KMS-11 (cell line): Measurements from ENCODE around the gene SOX5.
"Not testable (repeated sequence)": the region's sequence is repeated elsewhere in the genome, so short reads cannot be mapped to it uniquely, and the experiment has no call there.

Source experiments
- H2AFZ ChIP-seq: fragments of 200-600 bp; sonication (generic); 2 replicates; pipeline ENCODE4 v1.6.1; 2016; ENCODE audit warnings: antibody characterized with exemption, mixed run types, low read depth
- H3K27ac ChIP-seq: fragments of 200-600 bp; sonication (generic); 2 replicates; pipeline ENCODE4 v1.6.1; 2016; ENCODE audit warnings: mild to moderate bottlenecking, mixed run types
- H3K27me3 ChIP-seq: fragments of 200-600 bp; sonication (generic); 2 replicates; pipeline ENCODE4 v1.6.1; 2017; ENCODE audit warnings: mild to moderate bottlenecking, low read depth, mixed run types, moderate library complexity; ENCODE audit not compliant: insufficient read depth
- H3K36me3 ChIP-seq: fragments of 200-600 bp; sonication (generic); 2 replicates; pipeline ENCODE4 v1.6.1; 2017; ENCODE audit warnings: mild to moderate bottlenecking, mixed run types; ENCODE audit not compliant: insufficient read depth
- H3K4me1 ChIP-seq: fragments of 200-600 bp; sonication (generic); 2 replicates; pipeline ENCODE4 v1.6.1; 2016; ENCODE audit warnings: mild to moderate bottlenecking, low read depth, mixed run types; ENCODE audit not compliant: poor library complexity, severe bottlenecking
- H3K4me2 ChIP-seq: fragments of 200-600 bp; sonication (generic); 2 replicates; pipeline ENCODE4 v1.7.0; 2016; ENCODE audit warnings: mild to moderate bottlenecking, mixed run types
- H3K4me3 ChIP-seq: fragments of 200-600 bp; sonication (generic); IDR thresholded peaks from 2 replicates; pipeline ENCODE4 v1.6.1; 2017; ENCODE audit warnings: low read depth, low read length, mixed read lengths; ENCODE audit not compliant: insufficient read depth
- H3K79me2 ChIP-seq: fragments of 200-600 bp; sonication (generic); 2 replicates; pipeline ENCODE4 v1.6.1; 2016; ENCODE audit warnings: low read depth, mixed run types; ENCODE audit not compliant: insufficient read depth
- H3K9ac ChIP-seq: fragments of 200-600 bp; sonication (generic); 2 replicates; pipeline ENCODE4 v1.6.1; 2016; ENCODE audit warnings: mild to moderate bottlenecking, mixed run types
- H4K20me1 ChIP-seq: fragments of 200-600 bp; sonication (generic); 2 replicates; pipeline ENCODE4 v1.6.1; 2016; ENCODE audit warnings: mild to moderate bottlenecking, mixed run types; ENCODE audit not compliant: insufficient read depth
- TF ChIP-seq, protein P1 (sequence below): fragments of 200-600 bp; sonication (generic); conservative IDR thresholded peaks from 2 replicates; pipeline ENCODE4 v1.6.1; 2017; ENCODE audit warnings: low read depth, mild to moderate bottlenecking, antibody characterized with exemption, low read length, moderate library complexity, mixed read lengths

The SOX5 gene

DNA sequence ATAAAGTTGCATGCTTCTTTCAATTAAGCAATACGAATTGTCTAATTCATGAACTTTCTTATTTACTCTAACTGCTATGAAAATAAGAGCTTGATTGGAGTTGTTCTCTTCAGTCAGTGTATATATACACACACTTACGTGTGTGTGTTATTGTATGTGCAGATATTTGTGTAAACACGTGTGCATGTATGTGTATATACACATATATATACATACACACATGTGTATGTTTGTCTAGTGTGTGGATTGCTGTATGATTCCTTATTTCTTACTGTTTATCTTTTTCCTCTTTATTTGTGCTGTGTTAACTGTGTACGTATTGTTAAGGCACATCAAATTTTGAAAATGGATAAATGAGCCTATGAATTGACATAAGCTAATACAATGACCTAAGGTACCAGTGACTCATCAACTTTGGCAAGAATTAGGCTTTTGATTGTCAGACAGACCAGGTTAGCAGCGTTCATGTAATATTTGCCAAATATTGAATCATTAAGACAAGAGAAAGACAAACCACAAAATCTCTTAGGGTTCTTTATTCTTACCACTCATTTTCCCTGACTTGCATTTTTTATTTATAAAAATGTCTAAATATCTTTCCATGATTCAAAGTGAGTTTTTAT, 423.9 kb downstream of the SOX5 start:
- TF ChIP-seq, protein P1, sequence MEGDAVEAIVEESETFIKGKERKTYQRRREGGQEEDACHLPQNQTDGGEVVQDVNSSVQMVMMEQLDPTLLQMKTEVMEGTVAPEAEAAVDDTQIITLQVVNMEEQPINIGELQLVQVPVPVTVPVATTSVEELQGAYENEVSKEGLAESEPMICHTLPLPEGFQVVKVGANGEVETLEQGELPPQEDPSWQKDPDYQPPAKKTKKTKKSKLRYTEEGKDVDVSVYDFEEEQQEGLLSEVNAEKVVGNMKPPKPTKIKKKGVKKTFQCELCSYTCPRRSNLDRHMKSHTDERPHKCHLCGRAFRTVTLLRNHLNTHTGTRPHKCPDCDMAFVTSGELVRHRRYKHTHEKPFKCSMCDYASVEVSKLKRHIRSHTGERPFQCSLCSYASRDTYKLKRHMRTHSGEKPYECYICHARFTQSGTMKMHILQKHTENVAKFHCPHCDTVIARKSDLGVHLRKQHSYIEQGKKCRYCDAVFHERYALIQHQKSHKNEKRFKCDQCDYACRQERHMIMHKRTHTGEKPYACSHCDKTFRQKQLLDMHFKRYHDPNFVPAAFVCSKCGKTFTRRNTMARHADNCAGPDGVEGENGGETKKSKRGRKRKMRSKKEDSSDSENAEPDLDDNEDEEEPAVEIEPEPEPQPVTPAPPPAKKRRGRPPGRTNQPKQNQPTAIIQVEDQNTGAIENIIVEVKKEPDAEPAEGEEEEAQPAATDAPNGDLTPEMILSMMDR = no peak
- Histone ChIP-seq H3K27me3 (no peaks in the 10 kb centered on the region), H3K36me3 (no peaks in the 10 kb centered on the region), H2AFZ (no peak overlapping the region), H3K4me1 (no peaks in the 10 kb centered on the region), H3K27ac (no peak overlapping the region), H3K4me3 (no peak overlapping the region), H3K9ac (no peak overlapping the region), H3K79me2 (no peaks in the 10 kb centered on the region), H3K4me2 (no peak overlapping the region), H4K20me1 (no peaks in the 10 kb centered on the region)

DNA sequence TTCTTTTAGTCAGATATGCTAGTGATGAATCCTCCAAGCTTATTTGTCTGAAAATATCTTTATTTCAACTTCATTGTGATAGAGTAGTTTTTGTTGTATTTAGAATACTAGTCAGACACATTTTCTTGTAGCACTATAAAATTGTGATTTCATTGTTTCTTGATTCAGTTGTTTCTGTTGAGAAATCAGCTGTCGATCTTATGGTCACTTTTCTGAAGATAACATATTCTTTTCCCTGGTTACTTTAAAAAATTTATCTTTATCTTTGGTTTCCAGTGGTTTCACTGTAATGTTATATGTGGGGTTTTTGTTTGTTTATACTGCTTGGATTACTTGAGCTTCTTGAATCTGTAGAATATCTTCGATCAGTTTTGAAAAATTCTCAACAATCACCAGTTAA, 426.1 kb downstream of the SOX5 start:
- H3K27ac ChIP-seq = no peak overlapping the region
- H3K36me3 ChIP-seq = no peaks in the 10 kb centered on the region
- no peak overlapping the region for H3K9ac ChIP-seq
- H3K4me2 ChIP-seq = no peak overlapping the region
- no peaks in the 10 kb centered on the region for H3K4me1 ChIP-seq
- H3K4me3 ChIP-seq = no peak overlapping the region
- H2AFZ ChIP-seq = no peak overlapping the region
- H4K20me1 ChIP-seq = no peaks in the 10 kb centered on the region
- H3K79me2 ChIP-seq = no peaks in the 10 kb centered on the region
- no peaks in the 10 kb centered on the region for H3K27me3 ChIP-seq
- TF ChIP-seq, protein P1 = no peak

DNA sequence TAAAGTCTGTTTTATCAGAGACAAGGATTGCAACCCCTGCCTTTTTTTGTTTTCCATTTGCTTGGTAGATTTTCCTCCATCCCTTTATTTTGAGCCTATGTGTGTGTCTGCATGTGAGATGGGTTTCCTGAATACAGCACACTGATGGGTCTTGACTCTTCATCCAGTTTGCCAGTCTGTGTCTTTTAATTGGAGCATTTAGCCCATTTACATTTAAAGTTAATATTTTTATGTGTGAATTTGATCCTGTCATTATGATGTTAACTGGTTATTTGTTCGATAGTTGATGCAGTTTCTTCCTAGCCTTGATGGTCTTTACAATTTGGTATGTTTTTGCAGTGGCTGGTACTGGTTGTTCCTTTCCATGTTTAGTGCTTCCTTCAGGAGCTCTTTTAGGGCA, 430.0 kb downstream of the SOX5 start:
- not testable (repeated sequence) for H3K4me1 ChIP-seq, H3K9ac ChIP-seq, H3K4me2 ChIP-seq

DNA sequence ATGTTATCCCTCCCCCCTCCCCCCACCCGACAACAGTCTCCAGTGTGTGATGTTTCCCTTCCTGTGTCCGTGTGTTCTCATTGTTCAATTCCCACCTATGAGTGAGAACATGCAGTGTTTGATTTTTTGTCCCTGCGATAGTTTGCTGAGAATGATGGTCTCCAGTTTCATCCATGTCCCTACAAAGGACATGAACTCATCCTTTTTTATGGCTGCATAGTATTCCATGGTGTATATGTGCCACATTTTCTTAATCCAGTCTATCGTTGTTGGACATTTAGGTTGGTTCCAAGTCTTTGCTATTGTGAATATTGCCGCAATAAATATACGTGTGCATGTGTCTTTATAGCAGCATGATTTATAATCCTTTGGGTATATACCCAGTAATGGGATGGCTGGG, 433.7 kb downstream of the SOX5 start:
- H3K4me3 ChIP-seq, H3K27ac ChIP-seq, H4K20me1 ChIP-seq, H3K79me2 ChIP-seq, H3K9ac ChIP-seq, H3K4me1 ChIP-seq, H3K36me3 ChIP-seq, H3K27me3 ChIP-seq, H3K4me2 ChIP-seq, H2AFZ ChIP-seq: not testable (repeated sequence)

More for the DNA sequence above, 430.0 kb downstream of the SOX5 start:
- not testable (repeated sequence) for H3K27me3 ChIP-seq, H3K27ac ChIP-seq, H4K20me1 ChIP-seq, H3K36me3 ChIP-seq, H3K4me3 ChIP-seq, H2AFZ ChIP-seq, H3K79me2 ChIP-seq

DNA sequence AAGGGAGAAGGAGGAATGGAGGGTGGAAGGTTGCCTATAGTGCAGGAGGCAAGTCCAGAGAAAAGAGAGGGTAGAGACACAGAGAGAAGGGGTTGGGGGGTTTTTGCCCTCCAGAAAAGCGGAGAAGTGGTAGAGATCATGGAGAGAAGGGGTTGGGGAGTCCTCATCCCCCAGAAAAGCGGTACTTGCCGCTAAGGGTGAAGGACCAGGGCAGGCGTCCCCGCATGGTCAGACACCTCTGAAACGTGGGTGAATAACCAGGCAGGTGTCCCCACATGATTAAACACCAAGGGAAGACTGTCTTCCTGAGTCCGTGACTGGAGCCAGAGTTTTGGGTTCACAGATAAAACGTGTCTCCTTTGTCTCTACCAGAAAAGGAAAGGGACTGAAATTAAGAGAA, 439.0 kb downstream of the SOX5 start:
- Histone ChIP-seq H3K36me3 (no peaks in the 10 kb centered on the region), H3K27me3 (no peaks in the 10 kb centered on the region), H2AFZ (no peak overlapping the region), H3K9ac (no peak overlapping the region), H3K4me3 (no peak overlapping the region), H4K20me1 (no peaks in the 10 kb centered on the region), H3K4me2 (no peak overlapping the region), H3K27ac (no peak overlapping the region), H3K79me2 (no peaks in the 10 kb centered on the region), H3K4me1 (no peaks in the 10 kb centered on the region)
- TF ChIP-seq, protein P1 = no peak

DNA sequence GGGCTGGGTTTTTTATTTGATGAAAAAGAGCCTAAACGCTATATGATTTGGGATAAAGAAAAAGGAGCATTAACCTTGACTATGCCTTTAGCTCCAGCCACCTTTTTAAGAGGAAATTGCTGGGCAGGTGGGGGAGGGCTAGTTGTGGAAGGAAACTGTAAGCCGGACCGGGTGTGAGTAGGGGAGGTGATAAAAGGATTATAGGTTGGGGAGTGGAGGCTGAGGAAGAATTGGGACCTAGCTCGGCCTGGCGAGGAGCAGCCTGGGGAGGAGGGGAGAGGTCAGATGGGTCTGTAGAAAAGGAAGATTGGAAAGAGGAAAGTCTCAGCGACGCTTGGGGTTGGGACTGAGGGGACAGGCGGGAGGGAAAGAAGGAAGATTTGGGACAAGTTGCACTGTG, 439.6 kb downstream of the SOX5 start:
- not testable (repeated sequence) for H3K4me2 ChIP-seq, H3K4me1 ChIP-seq, H3K9ac ChIP-seq, H4K20me1 ChIP-seq, H3K4me3 ChIP-seq, H3K79me2 ChIP-seq, H3K27me3 ChIP-seq, H2AFZ ChIP-seq, H3K27ac ChIP-seq, H3K36me3 ChIP-seq

DNA sequence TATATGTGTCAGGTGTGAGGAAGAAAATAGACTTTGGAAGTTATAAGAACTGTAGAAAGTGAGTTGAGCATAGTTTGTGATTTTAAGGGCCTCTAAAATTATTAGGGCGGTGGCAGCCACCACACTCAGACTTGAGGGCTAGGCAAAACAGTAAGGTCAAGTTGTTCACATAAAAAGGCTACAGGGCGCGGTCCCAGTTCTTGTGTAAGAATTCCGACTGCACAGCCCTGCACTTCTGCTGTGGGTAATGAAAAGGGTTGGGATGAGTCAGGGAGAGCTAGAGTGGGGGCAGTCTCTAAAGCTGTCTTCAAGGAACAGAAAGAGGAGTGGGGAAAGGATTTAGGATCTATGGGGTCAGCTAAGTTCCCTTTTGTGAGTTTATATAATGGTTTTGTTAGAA, 441.7 kb downstream of the SOX5 start:
- not testable (repeated sequence) for H3K27me3 ChIP-seq, H3K4me2 ChIP-seq, H4K20me1 ChIP-seq, H3K9ac ChIP-seq, H3K4me1 ChIP-seq, H3K27ac ChIP-seq, H3K79me2 ChIP-seq, H2AFZ ChIP-seq, H3K36me3 ChIP-seq, H3K4me3 ChIP-seq

DNA sequence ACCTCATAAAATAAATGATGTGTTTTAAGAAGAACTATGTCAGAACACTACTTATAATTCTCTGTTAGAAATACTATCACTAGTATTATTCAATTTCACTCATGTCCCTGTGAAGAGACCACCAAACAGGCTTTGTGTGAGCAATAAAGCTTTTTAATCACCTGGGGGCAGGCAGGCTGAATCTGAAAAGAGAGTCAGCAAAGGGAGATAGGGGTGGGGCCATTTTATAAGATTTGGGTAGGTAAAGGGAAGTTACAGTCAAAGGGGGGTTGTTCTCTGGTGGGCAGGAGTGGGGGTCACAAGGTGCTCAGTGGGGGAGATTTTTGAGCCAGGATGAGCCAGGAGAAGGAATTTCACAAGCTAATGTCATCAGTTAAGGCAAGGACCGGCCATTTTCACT, 443.7 kb downstream of the SOX5 start:
- H3K27ac ChIP-seq, H3K4me1 ChIP-seq: not testable (repeated sequence)

More for the DNA sequence above, 443.7 kb downstream of the SOX5 start:
- not testable (repeated sequence) for H3K79me2 ChIP-seq, H3K4me2 ChIP-seq, H3K9ac ChIP-seq, H2AFZ ChIP-seq, H3K27me3 ChIP-seq, H3K36me3 ChIP-seq, H4K20me1 ChIP-seq, H3K4me3 ChIP-seq
